PFSK-1 (cell line): ENCODE measurements around the gene GNPTAB. TPM values are rescaled to one million over a fixed set of nuclear protein-coding genes. Genes with fewer than 3 reads are reported as not detected.

Experiments used
- FOXP2 ChIP-seq: optimal IDR thresholded peaks from 2 replicates; pipeline ENCODE3; 2011; ENCODE audit warnings: borderline replicate concordance, control low read depth, inconsistent platforms; ENCODE audit not compliant: insufficient read depth; ENCODE audit errors: extremely low read length, extremely low read depth
- POLR2AphosphoS5 ChIP-seq: IDR thresholded peaks from 2 replicates; pipeline ENCODE4 v1.6.1; 2012; ENCODE audit warnings: low read depth, mild to moderate bottlenecking, control low read depth, low read length, moderate library complexity
- SIN3A ChIP-seq: IDR thresholded peaks from 2 replicates; pipeline ENCODE4 v1.6.1; 2012; ENCODE audit warnings: mild to moderate bottlenecking, low read length, moderate library complexity, borderline replicate concordance; ENCODE audit not compliant: insufficient read depth
- TAF1 ChIP-seq: IDR thresholded peaks from 2 replicates; pipeline ENCODE4 v1.6.1; 2012; ENCODE audit warnings: low read length, control low read depth, borderline replicate concordance; ENCODE audit not compliant: insufficient read depth
- polyA plus RNA-seq: library from polyadenylated mRNA; unstranded; fragments of >200 nt; gene quantifications from one replicate; pipeline ENCODE4 v1.2.1, GENCODE V29; 2012; ENCODE audit warnings: low read depth, missing spikeins; ENCODE audit not compliant: insufficient read length
- TF ChIP-seq, protein P1 (sequence below), 2 experiments: IDR thresholded peaks; 2 replicates each; pipeline versions ENCODE4 v1.6.1 to v1.8.0; 2011 to 2012; ENCODE audit warnings: low read depth in 2 of 2, low read length in 2 of 2, control low read depth in 1 of 2, inconsistent platforms in 1 of 2, mild to moderate bottlenecking in 1 of 2, moderate library complexity in 1 of 2; ENCODE audit not compliant: insufficient read depth in 1 of 2

The GNPTAB gene
- polyA plus RNA-seq: 1.7 TPM

- TF ChIP-seq, protein P1, sequence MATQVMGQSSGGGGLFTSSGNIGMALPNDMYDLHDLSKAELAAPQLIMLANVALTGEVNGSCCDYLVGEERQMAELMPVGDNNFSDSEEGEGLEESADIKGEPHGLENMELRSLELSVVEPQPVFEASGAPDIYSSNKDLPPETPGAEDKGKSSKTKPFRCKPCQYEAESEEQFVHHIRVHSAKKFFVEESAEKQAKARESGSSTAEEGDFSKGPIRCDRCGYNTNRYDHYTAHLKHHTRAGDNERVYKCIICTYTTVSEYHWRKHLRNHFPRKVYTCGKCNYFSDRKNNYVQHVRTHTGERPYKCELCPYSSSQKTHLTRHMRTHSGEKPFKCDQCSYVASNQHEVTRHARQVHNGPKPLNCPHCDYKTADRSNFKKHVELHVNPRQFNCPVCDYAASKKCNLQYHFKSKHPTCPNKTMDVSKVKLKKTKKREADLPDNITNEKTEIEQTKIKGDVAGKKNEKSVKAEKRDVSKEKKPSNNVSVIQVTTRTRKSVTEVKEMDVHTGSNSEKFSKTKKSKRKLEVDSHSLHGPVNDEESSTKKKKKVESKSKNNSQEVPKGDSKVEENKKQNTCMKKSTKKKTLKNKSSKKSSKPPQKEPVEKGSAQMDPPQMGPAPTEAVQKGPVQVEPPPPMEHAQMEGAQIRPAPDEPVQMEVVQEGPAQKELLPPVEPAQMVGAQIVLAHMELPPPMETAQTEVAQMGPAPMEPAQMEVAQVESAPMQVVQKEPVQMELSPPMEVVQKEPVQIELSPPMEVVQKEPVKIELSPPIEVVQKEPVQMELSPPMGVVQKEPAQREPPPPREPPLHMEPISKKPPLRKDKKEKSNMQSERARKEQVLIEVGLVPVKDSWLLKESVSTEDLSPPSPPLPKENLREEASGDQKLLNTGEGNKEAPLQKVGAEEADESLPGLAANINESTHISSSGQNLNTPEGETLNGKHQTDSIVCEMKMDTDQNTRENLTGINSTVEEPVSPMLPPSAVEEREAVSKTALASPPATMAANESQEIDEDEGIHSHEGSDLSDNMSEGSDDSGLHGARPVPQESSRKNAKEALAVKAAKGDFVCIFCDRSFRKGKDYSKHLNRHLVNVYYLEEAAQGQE (IDR thresholded peaks at IDR 0.05; ENCODE audit: insufficient read depth in 1 of 2, low read depth in 2 of 2, low read length in 2 of 2): no peak
- no peak for TF ChIP-seq POLR2AphosphoS5
- TF ChIP-seq TAF1: no peak
- TF ChIP-seq FOXP2: peak; percentile 27
Measured at GRCh38 chr12:101830367-101831325, at the start of gene GNPTAB. Gene GNPTAB (minus strand): TSS chr12:101830959. CDS start chr12:101830675, 284 bp downstream.

- TF ChIP-seq TAF1 (no peak), FOXP2 (no peak), SIN3A (no peak), POLR2AphosphoS5 (no peak)
- TF ChIP-seq, protein P1 (IDR thresholded peaks at IDR 0.05; ENCODE audit: insufficient read depth in 1 of 2, low read depth in 2 of 2, low read length in 2 of 2): no peak
Measured at GRCh38 chr12:101878243-101878821, 47.6 kb upstream of the GNPTAB start.

DNA sequence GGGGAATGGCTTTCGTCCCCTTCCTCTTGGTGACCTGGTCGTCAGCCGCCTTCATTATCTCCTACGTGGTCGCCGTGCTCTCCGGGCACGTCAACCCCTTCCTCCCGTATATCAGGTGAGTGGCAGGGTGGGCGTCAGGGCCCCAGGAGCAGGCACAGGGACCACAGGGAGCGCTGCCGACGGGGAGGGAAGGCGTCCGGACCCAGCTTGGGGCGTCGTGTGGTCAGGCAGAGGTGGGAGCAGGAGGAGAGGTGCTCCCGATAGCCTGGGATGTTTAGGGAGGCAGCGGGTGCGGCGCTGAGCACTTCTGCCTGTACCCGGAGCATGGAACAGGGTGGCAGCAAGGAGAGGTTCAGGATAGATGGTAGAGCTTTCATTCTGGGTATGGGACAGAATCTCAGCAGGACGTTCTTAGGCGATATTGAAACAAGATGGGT lies 47.1 kb upstream of the GNPTAB start:
- TF ChIP-seq TAF1: no peak
- TF ChIP-seq POLR2AphosphoS5: no peak
- TF ChIP-seq, protein P1 (IDR thresholded peaks at IDR 0.05; ENCODE audit: insufficient read depth in 1 of 2, low read depth in 2 of 2, low read length in 2 of 2): no peak
- no peak for TF ChIP-seq SIN3A

- TF ChIP-seq TAF1 (no peak), POLR2AphosphoS5 (peak; percentile 43; the same call in 1 of the 2 replicates), FOXP2 (peak; percentile 38), SIN3A (no peak)
- TF ChIP-seq, protein P1 (IDR thresholded peaks at IDR 0.05; ENCODE audit: insufficient read depth in 1 of 2, low read depth in 2 of 2, low read length in 2 of 2): no peak
Measured at GRCh38 chr12:101876861-101877805, 46.4 kb upstream of the GNPTAB start, which contains the start of gene DRAM1. Gene DRAM1 (plus strand): TSS chr12:101877580. CDS start chr12:101877790, 210 bp downstream.
